HG02870 (cell line): Measurements from ENCODE around the gene CT47A7.
"Not testable (repeated sequence)": the region's sequence is repeated elsewhere in the genome, so short reads cannot be mapped to it uniquely, and the experiment has no call there.

ENCODE experiments used
- ATAC-seq: cut with Tn5 transposase; IDR thresholded peaks from one replicate; pipeline ENCODE4 v1.9.1; 2021; ENCODE audit warnings: mild to moderate bottlenecking, moderate library complexity; ENCODE audit not compliant: unreplicated experiment

CT47A7 gene

GRCh38 chrX:120956500-120956899 lies at the start of gene CT47A7:
Gene CT47A7 (minus strand): TSS chrX:120956600. CDS start chrX:120956345, 255 bp downstream.
- ATAC-seq: not testable (repeated sequence)

GRCh38 chrX:121000589-121000988 lies 44.2 kb upstream of the CT47A7 start:
- ATAC-seq: no peak

- no peak for ATAC-seq
These were observed 43.0 kb upstream of the CT47A7 start for GRCh38 chrX:120999413-120999812.

GRCh38 chrX:120985660-120986059 lies 29.3 kb upstream of the CT47A7 start, which contains the start of gene CT47A1:
Gene CT47A1 (minus strand): TSS chrX:120985760. CDS start chrX:120985529, 231 bp downstream.
- ATAC-seq: not testable (repeated sequence)
